Activated CD8-positive, alpha-beta memory T cell treated with anti-CD3 and anti-CD28 coated beads for 36 hours (primary cell): ENCODE data around the gene MTHFD1. TPM values are rescaled to one million over a fixed set of nuclear protein-coding genes. Genes with fewer than 3 reads are reported as not detected.

Experiments used
- CTCF ChIA-PET: fragments of 350-600 bp; sonication (Branson Sonifier 250); formaldehyde crosslinking; loops from one replicate; lab custom pipeline; 2021; ENCODE audit warnings: antibody characterized with exemption; lab: Charles Lee
- POLR2A ChIA-PET: fragments of 350-600 bp; sonication (Branson Sonifier 250); formaldehyde crosslinking; loops from one replicate; lab custom pipeline; 2021; ENCODE audit warnings: antibody characterized with exemption; lab: Charles Lee
- total RNA-seq, 2 experiments: library from RNA; stranded (reverse); gene quantifications; one replicate each; pipeline ENCODE4 v1.2.3, GENCODE V29; 2021

Gene MTHFD1
- total RNA-seq, 2 experiments from 2014 or later = 268 to 272 TPM

GRCh38 chr14:64394977-64395633 lies 7.0 kb downstream of the MTHFD1 start:
- ChIA-PET POLR2A (no interaction called here), CTCF (interaction anchor here (0.9 kb wide), 1 partner anchor 35 kb away, joined by 3 read pairs; no protein-coding TSS in a partner anchor)

DNA sequence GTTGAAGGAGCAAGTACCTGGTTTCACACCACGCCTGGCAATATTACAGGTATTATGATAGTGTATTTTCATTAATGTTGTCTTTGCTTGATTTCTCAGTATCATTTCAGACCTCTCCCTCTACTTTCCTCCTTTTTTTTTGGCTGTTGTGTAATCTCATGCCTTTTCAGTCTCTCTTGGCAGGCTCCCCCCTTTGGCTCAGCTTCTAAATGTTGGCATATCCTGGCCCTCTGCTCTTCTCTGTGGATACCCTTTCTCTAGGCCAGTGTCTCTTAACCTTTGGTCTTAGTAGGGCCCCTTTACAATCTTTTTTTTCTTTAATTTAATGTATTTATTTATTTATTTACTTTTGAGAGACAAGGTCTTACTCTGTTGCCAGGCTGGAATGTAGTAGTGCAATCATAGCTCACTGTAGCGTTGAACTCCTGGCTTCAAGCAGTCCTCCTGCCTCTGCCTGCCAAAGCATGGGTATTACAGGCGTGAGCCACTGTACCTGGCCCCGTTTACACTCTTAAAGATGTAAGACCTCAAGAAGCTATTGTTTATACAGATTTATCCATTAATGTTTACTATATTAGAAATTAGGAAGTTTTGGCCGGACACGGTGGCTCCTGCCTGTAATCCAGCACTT lies 12.8 kb downstream of the MTHFD1 start:
- ChIA-PET POLR2A (no interaction called here), CTCF (interaction anchor here (1.1 kb wide), 1 partner anchor 13 kb away, joined by 3 read pairs; no protein-coding TSS in a partner anchor)

GRCh38 chr14:64401949-64402348 lies 13.8 kb downstream of the MTHFD1 start:
- ChIA-PET POLR2A (no interaction called here), CTCF (interaction anchor here (0.7 to 1.1 kb wide), 2 partner anchors 12 to 28 kb away, joined by 3 to 4 read pairs; no protein-coding TSS in a partner anchor)

DNA sequence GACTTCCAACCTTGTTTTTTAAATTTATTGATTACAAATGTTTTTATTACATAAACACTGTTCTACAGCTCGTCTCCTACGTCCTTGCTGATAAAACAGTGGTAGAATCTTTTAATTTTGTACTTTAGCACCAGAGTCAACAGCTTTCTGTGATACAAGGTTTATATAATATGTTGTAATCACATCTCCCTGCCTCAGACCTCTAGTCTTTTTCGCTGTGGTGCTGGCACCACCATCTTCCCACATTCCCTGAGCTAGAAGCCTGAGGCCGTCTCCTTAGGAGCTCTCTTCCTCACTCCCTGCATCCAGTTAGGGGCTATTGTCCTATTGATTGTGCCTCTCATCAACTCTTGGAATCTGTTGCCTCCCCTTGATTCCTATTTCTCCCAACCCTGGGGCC lies 17.1 kb downstream of the MTHFD1 start:
- CTCF ChIA-PET = no interaction called here
- POLR2A ChIA-PET = no interaction called here

DNA sequence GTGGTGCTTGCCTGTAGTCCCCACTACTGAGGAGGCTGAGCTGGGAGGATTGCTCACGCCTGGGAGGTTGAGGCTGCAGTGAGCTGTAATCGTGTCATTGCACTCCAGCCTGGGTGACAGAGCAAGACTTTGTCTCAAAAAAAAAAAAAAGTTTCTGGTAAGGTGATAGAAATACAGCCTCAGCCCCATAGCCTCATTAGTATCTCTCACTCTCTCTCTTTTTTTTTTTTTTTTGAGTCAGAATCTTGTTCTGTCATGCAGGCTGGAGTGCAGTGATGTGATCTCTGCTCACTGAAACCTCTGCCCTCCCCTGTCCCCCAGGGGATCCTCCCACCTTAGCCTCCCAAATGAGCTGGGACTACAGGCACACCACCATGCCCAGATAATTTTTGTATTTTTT lies 19.2 kb downstream of the MTHFD1 start:
- ChIA-PET POLR2A (interaction anchor here (0.7 kb wide), 1 partner anchor 16 kb away, joined by 8 read pairs; no protein-coding TSS in a partner anchor), CTCF (interaction anchor here (0.6 to 0.9 kb wide), 2 partner anchors 11 to 122 kb away, joined by 3 to 8 read pairs; no protein-coding TSS in a partner anchor)

DNA sequence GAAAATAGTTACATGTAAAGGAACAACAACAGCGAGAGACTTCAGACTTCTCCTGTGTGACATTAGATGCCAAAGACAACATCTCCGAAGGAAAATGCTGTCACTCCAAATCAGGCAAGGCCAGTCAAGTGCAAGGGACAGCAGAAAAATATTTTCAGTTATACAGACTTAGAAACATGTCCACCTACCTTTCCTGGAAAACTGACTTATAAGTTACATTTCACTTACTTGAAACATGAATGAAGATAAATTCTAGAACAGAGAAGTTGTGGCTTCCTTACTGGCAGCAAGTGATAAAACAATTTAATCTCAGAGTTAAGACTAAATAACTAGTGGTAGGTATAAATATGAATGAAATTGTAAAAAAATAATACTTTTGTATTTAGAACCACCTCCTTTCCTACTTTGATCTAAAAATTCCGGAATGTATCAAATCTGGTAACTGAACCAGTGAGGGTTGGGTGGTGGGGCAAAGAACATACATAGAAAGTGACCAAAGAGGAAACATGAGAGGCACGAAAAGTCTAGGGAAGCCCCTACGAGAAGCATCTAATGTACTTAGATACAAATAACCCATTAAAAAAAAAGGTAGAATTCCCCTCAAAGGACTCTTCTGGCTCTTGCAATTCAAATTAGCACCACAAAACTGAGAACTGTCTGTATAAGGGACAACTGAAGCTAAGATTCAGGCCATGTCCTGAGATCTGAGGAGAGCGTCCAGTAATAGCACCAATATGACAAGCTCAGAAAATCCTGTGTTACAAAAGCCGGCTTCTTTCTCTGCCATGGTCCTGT lies 21.2 kb downstream of the MTHFD1 start:
- ChIA-PET POLR2A (no interaction called here), CTCF (interaction anchor here (0.8 kb wide), 1 partner anchor 24 kb away, joined by 4 read pairs; no protein-coding TSS in a partner anchor)

DNA sequence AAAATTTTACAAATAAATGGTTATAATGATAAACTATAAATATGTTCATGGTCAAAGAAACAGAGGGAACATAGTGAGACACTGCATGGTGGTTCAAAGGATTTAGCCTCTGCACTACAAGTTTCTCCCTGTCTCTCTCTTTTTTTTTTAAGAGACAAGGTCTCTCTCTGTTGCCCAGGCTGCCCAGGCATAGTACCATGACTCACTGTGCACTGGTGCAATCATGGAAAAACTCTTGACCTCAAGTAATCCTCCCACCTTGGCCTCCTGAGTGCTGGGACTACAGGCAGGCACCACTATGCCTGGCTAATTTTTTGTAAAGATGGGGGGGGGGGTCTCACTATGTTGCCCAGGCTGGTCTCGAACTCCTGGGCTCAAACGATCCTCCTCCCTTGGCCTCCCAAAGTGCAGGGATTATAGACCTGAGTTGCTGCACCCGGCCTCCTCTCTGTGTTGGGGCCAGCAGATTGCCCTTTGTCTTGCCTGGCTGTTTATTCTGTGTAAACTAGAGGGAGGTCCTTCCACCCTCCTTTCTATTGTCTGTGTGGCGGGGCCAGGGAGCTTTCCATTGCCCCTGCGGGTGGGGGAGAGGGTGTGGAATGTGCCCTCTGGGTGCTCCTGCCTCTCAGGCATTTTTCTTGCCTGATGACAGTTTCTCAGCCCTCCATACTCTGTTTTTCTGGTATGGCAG lies 22.1 kb downstream of the MTHFD1 start:
- CTCF ChIA-PET = interaction anchor here (0.8 to 0.9 kb wide), 2 partner anchors 21 to 23 kb away, joined by 3 to 4 read pairs; no protein-coding TSS in a partner anchor
- POLR2A ChIA-PET = no interaction called here

GRCh38 chr14:64411001-64411400 lies 22.8 kb downstream of the MTHFD1 start:
- CTCF ChIA-PET = interaction anchor here (0.9 kb wide), 1 partner anchor 21 kb away, joined by 3 read pairs; no protein-coding TSS in a partner anchor
- POLR2A ChIA-PET = no interaction called here

GRCh38 chr14:64412237-64412636 lies 24.1 kb downstream of the MTHFD1 start:
- CTCF ChIA-PET = interaction anchor here (0.7 kb wide), 1 partner anchor 21 kb away, joined by 3 read pairs; no protein-coding TSS in a partner anchor
- POLR2A ChIA-PET = no interaction called here

DNA sequence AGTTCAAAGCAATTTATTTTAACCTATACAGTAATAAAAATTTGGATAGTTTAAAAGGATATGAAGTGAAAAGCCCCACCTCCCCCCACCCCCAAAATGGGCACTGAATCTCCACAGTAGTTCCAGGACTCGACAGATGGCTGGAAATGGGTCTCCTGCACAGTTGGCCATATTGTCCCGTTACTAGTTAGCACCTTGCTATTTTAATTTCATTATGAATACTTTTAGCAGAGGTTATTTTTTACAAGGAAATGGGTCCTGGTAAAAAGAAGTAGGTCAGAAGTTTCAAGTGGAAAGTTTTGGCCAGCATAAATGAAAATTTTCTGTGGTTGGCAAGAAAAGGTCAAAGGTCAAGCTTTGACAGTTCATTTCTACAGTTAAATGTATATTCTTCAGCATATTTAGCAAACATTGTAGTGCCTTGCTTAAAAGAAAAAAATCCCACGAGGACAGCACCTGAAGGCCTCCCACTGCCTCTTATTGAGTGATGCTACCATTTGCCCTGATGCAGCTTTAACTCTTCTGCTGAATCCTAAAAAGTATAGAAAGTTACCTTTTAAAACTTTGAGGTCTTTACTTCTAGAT lies 28.3 kb downstream of the MTHFD1 start:
- ChIA-PET POLR2A (no interaction called here), CTCF (interaction anchor here (1.9 kb wide), 1 partner anchor 13 kb away, joined by 6 read pairs; no protein-coding TSS in a partner anchor)

DNA sequence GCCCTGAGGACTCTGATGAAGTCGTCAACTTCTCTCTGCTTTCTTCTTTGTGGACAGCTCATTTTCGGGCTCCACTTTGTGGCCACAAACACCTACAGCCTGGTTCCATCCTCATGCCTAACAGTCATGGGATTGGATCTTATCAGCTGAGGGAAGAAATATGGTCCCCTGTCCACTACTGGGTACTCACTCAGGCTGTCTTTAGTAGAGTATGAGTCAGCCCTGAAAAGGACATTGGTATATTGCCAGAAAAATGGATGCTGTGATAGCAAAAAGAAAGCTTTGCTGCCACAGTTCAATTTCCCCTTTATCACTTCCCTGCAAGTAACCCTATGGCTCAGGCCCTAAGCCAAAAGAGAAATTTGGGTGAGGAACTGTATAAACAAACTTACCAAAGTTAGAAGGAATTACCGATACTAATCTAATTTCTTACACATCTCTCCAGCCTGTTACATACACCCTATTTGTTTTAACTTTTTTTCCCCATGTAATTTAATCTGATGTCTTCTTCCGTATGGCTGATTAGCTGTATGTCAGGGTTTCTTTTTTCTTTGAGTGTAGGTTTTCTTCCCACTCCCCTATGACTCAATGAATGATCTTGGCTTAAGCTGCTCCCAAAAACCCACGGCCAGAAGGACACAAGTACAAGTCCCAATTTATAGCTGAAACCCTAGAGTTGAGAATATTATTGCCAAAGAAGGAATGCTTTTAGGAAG lies 29.1 kb downstream of the MTHFD1 start:
- CTCF ChIA-PET = interaction anchor here (1.5 to 1.9 kb wide), 2 partner anchors 13 to 29 kb away, joined by 3 to 6 read pairs; partner anchors contain the start of gene MTHFD1
- POLR2A ChIA-PET = no interaction called here

DNA sequence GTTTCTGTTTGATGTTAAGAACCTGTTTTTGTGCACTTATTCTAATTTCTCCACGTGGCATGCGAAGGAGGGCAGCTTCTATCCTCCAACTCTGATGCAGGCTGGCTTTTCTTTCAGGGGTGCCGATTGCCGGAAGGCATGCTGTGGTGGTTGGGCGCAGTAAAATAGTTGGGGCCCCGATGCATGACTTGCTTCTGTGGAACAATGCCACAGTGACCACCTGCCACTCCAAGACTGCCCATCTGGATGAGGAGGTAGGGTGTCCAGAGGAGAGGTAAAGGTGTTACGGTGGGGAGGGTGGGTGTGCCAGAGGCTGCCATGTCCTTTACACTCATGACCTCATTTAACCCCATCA lies 29.6 kb downstream of the MTHFD1 start:
- CTCF ChIA-PET = interaction anchor here (1.5 to 1.9 kb wide), 2 partner anchors 12 to 29 kb away, joined by 3 to 6 read pairs; partner anchors contain the start of gene MTHFD1
- POLR2A ChIA-PET = no interaction called here

DNA sequence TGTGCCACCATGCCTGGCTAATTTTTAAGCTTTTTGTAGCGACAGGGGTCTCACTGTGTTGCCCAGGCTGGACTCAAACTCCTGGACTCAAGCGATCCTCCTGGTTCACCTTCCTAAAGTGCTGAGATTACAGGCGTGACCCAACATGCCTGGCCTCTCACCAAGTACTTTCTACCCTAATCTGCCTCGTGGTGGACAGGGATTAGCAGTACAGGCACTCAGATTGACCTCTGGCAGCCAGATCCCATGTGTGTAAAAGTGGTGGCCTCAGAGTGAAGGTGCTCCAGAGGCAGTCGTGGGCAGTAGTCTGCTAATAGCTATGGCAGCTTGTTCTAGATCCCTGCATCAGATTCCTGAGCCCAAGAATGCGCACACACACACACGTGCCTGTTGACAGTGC lies 30.9 kb downstream of the MTHFD1 start:
- ChIA-PET CTCF (interaction anchor here (1.6 kb wide), 1 partner anchor 12 kb away, joined by 5 read pairs; no protein-coding TSS in a partner anchor), POLR2A (no interaction called here)

- ChIA-PET POLR2A (interaction anchor here (0.7 kb wide), 1 partner anchor 127 kb away, joined by 5 read pairs; the partner anchor contains the start of gene ESR2), CTCF (interaction anchor here (0.7 to 1.2 kb wide), 3 partner anchors 10 to 189 kb away, joined by 3 to 6 read pairs (median 4); no protein-coding TSS in a partner anchor)
These were observed 33.0 kb downstream of the MTHFD1 start for GRCh38 chr14:64421166-64421565.

DNA sequence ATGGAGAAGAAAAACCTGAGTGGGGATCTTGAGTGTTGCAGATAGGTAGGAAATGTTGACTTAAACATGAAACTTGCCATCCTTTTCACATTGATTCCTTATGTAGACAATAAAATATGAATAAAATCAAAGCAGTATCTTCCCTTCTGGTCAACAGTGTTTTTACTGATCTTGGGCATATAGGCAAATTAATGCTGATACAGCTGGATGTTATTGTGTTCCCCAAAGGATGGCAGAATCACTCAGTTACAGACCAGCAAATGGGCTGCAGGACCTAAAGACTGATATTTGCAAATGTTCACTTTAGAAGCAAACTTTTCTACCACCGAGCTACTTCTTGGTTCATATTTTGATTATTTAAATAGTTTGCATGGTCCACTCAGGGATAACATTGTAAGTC lies 33.9 kb downstream of the MTHFD1 start:
- POLR2A ChIA-PET = no interaction called here
- CTCF ChIA-PET = interaction anchor here (0.7 kb wide), 1 partner anchor 188 kb away, joined by 4 read pairs; no protein-coding TSS in a partner anchor

- ChIA-PET CTCF (interaction anchor here (0.8 kb wide), 1 partner anchor 9 kb away, joined by 3 read pairs; no protein-coding TSS in a partner anchor), POLR2A (interaction anchor here (0.6 to 1.8 kb wide), 2 partner anchors 15 to 35 kb away, joined by 7 to 8 read pairs; partner anchors contain the start of gene MTHFD1)
These were observed 34.6 kb downstream of the MTHFD1 start for GRCh38 chr14:64422756-64423155.

- POLR2A ChIA-PET = interaction anchor here (1.5 to 1.8 kb wide), 2 partner anchors 36 to 80 kb away, joined by 3 to 7 read pairs; partner anchors contain the start of genes MTHFD1 and ZBTB1
- CTCF ChIA-PET = interaction anchor here (0.8 kb wide), 1 partner anchor 34 kb away, joined by 3 read pairs; no protein-coding TSS in a partner anchor
These were observed 35.8 kb downstream of the MTHFD1 start for GRCh38 chr14:64423987-64424386.
